Right atrium auricular region (tissue), 2 donors: Measurements from ENCODE around the gene STAT6. TPM values are rescaled to one million over a fixed set of nuclear protein-coding genes. Genes with fewer than 3 reads are reported as not detected.

Source experiments
- DNase-seq: peaks from one replicate; pipeline ENCODE4 v3.0.0-alpha.2; 2019; ENCODE audit warnings: low spot score
- H3K27ac ChIP-seq, 2 donors: fragments of 200-600 bp; sonication (generic); 1 replicate in 1 of 2; 2 replicates in 1 of 2; pipeline ENCODE4 v1.5.1; 2016 to 2019
- H3K27me3 ChIP-seq, 2 donors: fragments of 200-600 bp; sonication (generic); one replicate each; pipeline versions ENCODE4 v1.5.1 to v1.6.0; 2017 to 2019
- H3K36me3 ChIP-seq: fragments of 200-600 bp; sonication (generic); one replicate; pipeline ENCODE4 v1.5.1; 2016
- H3K4me1 ChIP-seq, 2 donors: fragments of 200-600 bp; sonication (generic); one replicate each; pipeline versions ENCODE4 v1.5.1 to v1.6.0; 2017 to 2019
- H3K4me3 ChIP-seq, 2 donors: fragments of 200-600 bp; sonication (generic); 1 replicate in 1 of 2; 2 replicates in 1 of 2; pipeline ENCODE4 v1.5.1; 2017 to 2019; ENCODE audit warnings: mild to moderate bottlenecking in 1 of 2, moderate library complexity in 1 of 2
- H3K9me3 ChIP-seq, 2 donors: fragments of 200-600 bp; sonication (generic); one replicate each; pipeline ENCODE4 v1.5.1; 2019
- total RNA-seq, 2 donors: library from RNA; depleted of rRNA; stranded (reverse); fragments of >200 nt; gene quantifications; one replicate each; pipeline ENCODE4 v1.1.0, GENCODE V29; 2016
- TF ChIP-seq, protein P1 (sequence below), 2 donors: fragments of 200-600 bp; sonication (generic); IDR thresholded peaks; one replicate each; pipeline ENCODE4 v1.5.1; 2019; ENCODE audit warnings: antibody characterized with exemption in 2 of 2

The STAT6 gene
- total RNA-seq, 2 donors from 2014 or later: 34.3 to 64.3 TPM

DNA sequence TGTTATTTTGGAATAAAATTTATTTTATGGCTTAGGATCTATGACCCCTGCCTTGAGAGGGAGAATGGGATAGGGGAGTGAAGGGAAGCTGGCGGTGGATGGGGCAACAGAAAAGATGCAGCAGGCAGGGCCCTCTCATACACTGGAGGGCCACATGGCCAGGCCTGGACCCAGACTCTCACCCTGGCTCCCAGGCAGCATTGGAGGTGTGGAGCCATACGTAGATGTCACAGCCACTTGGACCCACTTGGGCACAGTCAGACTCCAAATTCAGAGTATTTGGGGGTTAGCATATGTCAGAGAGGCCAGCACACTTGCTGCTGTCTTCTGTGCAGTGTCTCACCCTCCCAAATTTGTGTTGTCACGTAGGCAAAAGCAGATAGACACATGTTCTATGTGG lies 15.7 kb downstream of the STAT6 start:
- peaks cover 72% of the 10 kb centered on the region for H3K36me3 ChIP-seq
- no peak overlapping the region for H3K27ac ChIP-seq
- no peak overlapping the region for H3K4me3 ChIP-seq
- DNase-seq: no peak
- H3K4me1 ChIP-seq: peaks cover 0 to 44% of the 10 kb centered on the region in 2 donors
- H3K9me3 ChIP-seq: no peaks in the 10 kb centered on the region
- no peaks in the 10 kb centered on the region for H3K27me3 ChIP-seq
- TF ChIP-seq, protein P1, sequence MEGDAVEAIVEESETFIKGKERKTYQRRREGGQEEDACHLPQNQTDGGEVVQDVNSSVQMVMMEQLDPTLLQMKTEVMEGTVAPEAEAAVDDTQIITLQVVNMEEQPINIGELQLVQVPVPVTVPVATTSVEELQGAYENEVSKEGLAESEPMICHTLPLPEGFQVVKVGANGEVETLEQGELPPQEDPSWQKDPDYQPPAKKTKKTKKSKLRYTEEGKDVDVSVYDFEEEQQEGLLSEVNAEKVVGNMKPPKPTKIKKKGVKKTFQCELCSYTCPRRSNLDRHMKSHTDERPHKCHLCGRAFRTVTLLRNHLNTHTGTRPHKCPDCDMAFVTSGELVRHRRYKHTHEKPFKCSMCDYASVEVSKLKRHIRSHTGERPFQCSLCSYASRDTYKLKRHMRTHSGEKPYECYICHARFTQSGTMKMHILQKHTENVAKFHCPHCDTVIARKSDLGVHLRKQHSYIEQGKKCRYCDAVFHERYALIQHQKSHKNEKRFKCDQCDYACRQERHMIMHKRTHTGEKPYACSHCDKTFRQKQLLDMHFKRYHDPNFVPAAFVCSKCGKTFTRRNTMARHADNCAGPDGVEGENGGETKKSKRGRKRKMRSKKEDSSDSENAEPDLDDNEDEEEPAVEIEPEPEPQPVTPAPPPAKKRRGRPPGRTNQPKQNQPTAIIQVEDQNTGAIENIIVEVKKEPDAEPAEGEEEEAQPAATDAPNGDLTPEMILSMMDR (IDR thresholded peaks at IDR 0.05): no peak

DNA sequence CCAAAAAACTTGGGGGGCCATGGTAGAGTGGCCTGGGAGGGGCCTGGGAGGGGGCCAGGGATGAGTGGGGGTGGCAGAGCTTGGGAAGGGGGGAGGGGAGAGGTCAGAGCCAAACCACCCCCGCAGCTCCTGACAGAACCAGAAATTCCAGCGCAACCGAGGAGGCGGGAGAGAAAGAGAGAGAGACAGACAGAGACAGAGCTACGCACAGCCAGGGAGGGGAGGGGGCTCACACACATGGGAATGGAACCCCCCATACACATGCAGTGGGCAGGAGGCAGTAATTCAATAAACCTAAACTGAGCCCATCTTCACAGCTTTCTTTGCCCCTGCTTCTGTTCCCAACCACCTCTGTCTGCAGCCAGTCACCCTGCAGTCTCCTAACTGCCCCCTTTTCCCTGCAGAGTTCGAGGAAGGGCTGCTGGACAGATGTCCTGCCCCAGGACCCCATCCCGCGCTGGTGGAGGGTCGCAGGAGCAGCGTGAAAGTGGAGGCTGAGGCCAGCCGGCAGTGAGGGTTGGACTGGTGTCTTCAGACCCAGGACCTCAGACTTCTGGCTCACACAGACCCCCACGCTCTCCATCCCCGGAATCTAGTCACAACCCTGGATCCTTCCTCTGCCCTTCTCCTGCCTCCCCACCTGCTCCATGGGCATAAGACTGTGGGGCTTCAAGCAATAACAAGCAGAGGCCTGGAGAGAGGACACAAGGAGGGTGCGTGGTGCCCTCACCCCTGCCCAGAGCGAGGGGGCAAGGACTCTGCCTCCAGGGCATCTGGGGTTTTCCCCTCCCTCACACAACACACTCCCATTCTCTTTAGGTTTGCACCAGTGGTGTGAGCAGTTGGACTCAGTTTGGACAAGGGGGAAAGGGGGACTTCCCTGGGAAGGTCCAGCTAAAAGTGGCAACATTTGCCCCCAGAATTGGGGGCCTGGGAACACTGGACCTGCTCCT lies 16.7 kb downstream of the STAT6 start:
- no peaks in the 10 kb centered on the region for H3K27me3 ChIP-seq
- H3K4me1 ChIP-seq: peaks cover 0 to 51% of the 10 kb centered on the region in 2 donors
- H3K36me3 ChIP-seq: peaks cover 69% of the 10 kb centered on the region
- H3K27ac ChIP-seq: peak overlapping the region; percentile 74
- DNase-seq: no peak
- TF ChIP-seq, protein P1 (IDR thresholded peaks at IDR 0.05): no peak
- H3K4me3 ChIP-seq: peak overlapping the region in 1 of 2 donors; percentile 9
- no peaks in the 10 kb centered on the region for H3K9me3 ChIP-seq

DNA sequence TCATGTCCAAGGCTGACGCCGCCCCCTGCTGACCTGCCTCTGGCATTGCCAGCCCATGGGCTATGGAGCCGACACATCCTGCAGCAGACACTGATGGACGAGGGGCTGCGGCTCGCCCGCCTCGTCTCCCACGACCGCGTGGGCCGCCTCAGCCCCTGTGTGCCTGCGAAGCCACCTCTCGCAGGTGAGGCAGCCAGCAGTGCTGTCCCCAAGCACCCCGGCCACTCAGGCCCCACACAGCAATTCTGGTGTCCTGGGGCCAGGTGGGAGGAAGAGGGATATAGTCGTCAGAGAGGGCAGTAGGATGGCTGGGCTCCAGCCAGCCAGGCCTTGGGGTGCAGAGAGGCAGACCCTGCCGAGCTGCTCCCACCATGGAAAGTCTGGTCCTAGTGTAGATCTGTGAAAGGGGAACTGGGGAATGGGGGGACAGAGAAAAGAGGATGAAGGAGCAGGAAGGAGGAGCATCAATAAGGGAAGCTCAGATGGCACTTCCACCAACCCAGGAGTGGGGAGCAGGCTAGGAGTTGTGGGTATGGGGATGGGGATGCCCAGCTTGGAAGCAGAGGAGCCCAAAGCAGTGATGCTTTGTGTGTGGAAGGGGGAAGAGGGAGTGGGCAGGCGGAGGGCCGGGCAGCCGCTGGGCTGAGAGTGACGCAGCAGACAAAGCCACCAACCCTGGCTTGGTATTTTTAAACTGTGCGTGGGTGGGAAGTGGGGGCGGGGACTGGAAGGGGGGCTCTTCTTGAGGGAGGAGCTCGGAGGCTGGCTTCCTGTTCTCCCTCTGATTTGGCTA lies 17.6 kb downstream of the STAT6 start:
- peaks cover 61% of the 10 kb centered on the region for H3K36me3 ChIP-seq
- H3K9me3 ChIP-seq: no peaks in the 10 kb centered on the region
- no peaks in the 10 kb centered on the region for H3K27me3 ChIP-seq
- peak; percentile 82 for DNase-seq
- TF ChIP-seq, protein P1 (IDR thresholded peaks at IDR 0.05): peak in 1 of 2 donors; percentile 58
- H3K27ac ChIP-seq: peak overlapping the region; percentile 74
- peaks cover 0 to 51% of the 10 kb centered on the region in 2 donors for H3K4me1 ChIP-seq
- peak overlapping the region in 1 of 2 donors; percentile 9 for H3K4me3 ChIP-seq

DNA sequence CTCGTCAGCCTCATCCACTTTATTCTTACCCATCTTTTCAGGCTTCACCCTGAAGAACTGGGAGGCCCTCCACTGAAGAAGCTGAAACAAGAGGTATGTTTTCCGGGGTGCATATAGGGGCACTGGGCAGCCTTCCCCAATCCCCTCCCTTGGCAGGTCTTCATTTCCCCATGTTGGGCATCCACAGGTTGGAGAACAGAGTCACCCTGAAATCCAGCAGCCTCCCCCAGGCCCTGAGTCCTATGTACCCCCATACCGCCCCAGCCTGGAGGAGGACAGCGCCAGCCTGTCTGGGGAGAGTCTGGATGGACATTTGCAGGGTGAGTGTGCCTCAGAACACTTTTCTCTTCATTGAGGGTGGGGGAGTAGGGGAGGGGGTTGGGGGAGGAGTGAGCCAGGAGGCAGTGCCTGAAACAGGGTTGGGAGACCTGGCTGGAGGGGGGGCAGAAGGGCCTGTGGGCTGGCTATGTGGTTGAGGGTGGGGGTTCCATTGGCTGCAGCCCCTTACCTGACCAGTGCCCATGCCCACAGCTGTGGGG lies 18.2 kb downstream of the STAT6 start:
- H3K4me1 ChIP-seq: peaks cover 0 to 56% of the 10 kb centered on the region in 2 donors
- no peak for DNase-seq
- peak overlapping the region; percentile 74 for H3K27ac ChIP-seq
- TF ChIP-seq, protein P1 (IDR thresholded peaks at IDR 0.05): no peak
- H3K9me3 ChIP-seq: no peaks in the 10 kb centered on the region
- H3K36me3 ChIP-seq: peaks cover 55% of the 10 kb centered on the region
- H3K27me3 ChIP-seq: no peaks in the 10 kb centered on the region
- no peak overlapping the region for H3K4me3 ChIP-seq

DNA sequence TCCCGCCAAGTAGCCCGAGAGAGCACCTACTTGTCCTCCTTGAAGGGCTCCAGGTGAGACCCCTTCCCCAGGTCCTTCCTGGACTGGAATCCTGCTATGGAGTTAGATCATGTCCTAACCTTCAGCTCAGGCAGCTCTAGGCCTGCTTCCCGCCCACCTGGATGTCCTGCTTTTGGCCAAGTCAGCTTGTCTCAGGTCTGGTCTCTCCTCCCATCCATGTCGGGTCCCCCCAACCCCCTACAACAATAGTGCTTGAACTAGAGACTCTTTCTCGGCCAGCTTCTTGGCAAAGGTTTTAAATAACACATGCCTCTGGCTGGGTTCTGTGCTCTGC lies 18.7 kb downstream of the STAT6 start:
- Histone ChIP-seq H3K27ac (peak overlapping the region; percentile 15 to 74), H3K4me1 (peaks cover 0 to 60% of the 10 kb centered on the region in 2 donors), H3K9me3 (no peaks in the 10 kb centered on the region), H3K36me3 (peaks cover 50% of the 10 kb centered on the region), H3K4me3 (no peak overlapping the region), H3K27me3 (no peaks in the 10 kb centered on the region)
- DNase-seq: no peak
- TF ChIP-seq, protein P1 (IDR thresholded peaks at IDR 0.05): no peak
